Effector CD4-positive, alpha-beta T cell (primary cell): Measurements from ENCODE around the gene THADA.

Source experiments
- DNase-seq: peaks from one replicate; pipeline ENCODE4 v3.0.0-alpha.2; 2020

THADA gene

DNA sequence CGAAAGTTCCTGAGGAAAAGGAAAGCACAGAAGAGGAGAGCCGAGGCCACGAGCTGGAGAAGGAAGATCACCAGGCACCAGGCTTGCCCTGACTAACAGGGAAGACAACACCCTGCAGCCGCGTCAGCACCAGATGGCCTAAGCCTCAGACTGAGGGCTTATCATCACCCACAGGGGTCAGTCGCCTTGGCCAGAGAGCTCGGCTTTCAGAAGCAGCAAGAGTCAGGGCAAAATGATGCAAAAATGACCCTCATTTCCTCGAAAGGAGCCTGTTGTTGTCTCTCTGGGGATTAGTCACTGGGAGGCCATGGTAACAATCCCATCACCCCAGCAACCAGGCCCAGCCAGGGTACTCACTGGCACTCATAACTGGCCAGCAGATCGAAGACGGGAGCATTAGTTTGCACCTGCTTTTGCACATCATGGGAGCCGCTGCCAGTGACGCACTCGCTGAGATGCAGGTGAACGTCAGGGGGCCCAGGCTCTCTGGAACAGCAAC lies 326.7 kb downstream of the THADA start:
- DNase-seq: no peak

- DNase-seq: no peak
Measured at GRCh38 chr2:43268066-43268953, 327.5 kb downstream of the THADA start.

GRCh38 chr2:43267381-43267780 lies 328.5 kb downstream of the THADA start:
- no peak for DNase-seq

- no peak for DNase-seq
Measured at GRCh38 chr2:43266711-43267111, 329.1 kb downstream of the THADA start.

- no peak for DNase-seq
Measured at GRCh38 chr2:43265421-43265820, 330.4 kb downstream of the THADA start.

GRCh38 chr2:43265001-43265400 lies 330.8 kb downstream of the THADA start:
- no peak for DNase-seq

- no peak for DNase-seq
Measured at GRCh38 chr2:43262951-43263350, 332.9 kb downstream of the THADA start.

DNA sequence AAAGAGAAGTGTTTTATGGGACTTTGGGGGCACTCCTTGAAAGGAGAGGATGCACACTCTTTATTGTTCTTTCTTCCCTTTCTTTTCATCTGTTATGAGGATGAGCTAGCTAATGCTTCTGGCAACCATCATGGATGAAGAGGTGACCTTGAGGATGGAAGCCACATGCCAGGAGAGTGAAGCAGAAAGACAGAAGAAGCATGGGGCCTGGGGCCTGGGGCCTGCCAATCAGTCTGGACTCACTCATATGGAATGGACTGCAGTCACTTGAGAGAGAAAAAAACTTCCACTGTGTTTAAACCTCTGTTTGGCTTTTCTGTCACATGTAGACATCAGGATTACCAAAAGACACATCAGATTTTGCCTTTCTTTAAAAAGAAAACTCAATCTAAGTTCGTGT lies 333.6 kb downstream of the THADA start:
- DNase-seq: no peak

DNA sequence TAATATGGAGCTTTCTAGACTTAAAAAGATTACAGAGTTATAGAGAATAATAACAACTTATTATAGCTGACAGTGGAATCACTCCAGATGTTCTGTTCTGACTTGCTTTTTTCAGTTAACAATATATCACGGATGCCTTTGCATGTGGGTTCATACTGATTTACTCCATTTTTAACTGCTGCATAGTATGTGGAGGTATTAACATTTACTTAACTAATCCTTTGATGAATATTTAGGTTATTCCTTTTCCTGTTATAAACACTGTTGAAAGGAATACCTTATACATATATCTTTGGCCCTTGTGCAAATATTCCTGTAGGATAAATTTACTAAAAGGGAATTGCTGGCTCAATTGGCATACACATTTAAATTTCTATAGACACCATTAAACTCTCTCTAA lies 336.3 kb downstream of the THADA start:
- no peak for DNase-seq

GRCh38 chr2:43258547-43259156 lies 337.2 kb downstream of the THADA start:
- no peak for DNase-seq

- DNase-seq: no peak
Measured at GRCh38 chr2:43255296-43255910, 340.4 kb downstream of the THADA start.

- DNase-seq: no peak
Measured at GRCh38 chr2:43254331-43254730, 341.5 kb downstream of the THADA start.

DNA sequence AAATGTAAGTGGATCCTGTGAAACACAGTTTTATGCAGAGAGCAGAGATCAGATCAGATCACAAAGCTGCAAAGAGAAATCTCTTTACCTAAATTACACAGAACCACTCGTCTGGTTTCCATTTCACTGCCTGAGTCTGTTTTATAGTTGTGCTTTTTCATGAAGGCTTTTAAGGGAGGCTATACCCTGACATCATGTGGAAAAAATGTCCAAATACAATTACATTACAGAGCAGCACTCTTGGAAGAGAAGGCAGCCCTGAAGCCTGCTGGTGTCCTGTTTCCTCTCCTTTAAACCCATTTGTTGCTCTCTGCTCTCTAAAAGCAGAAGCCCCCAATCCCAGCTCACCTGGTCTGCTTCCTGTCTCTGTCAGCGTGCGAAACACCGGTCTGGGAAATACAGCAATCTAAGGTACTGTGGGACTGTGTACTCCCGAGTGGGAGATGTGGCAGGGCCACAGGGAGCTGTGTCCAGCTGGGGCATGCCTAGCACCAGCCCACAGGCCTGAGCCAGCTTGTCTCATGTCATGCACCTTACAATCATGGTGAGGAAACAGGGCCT lies 344.6 kb downstream of the THADA start:
- no peak for DNase-seq

GRCh38 chr2:43250015-43250414 lies 345.8 kb downstream of the THADA start:
- DNase-seq: no peak

DNA sequence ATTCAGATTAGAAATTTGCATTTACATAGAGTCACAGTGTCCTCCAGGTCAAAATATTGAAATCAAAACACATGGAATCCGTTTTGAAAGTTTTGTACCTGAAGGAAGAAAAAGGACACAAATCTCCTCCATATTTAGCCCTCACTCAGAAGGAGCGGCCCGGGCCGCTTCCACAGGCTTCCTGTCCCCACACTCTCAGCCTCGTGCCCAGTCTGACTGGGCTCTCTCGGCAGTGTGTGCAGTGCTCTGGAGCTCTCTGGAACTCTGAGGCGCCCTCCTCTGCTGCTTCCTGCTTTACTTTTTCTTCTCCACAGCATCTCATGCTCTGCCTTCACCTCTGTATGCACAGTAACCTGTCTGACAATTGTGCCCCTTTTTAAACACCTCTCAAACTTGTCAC lies 347.2 kb downstream of the THADA start:
- DNase-seq: no peak

- no peak for DNase-seq
Measured at GRCh38 chr2:43246641-43247040, 349.2 kb downstream of the THADA start.

DNA sequence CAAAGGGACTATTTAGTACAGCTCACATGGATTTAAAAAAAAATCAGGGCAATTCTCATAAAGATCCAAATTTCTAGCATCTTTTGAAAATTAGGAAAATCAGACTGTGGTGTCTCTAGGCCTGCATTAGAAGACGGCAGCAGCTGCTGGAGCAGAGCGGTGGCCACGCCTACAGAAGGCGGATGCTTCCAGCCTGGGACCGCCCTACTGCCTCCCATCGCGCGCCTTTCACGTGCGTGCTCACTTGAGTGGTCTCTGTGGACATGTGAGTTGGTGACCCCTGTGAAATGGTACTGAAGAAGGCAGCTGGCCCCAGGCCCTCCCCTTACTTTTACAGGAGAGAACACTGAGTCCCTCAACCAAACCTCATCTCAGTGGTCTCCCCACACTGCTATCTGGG lies 354.3 kb downstream of the THADA start:
- no peak for DNase-seq

DNA sequence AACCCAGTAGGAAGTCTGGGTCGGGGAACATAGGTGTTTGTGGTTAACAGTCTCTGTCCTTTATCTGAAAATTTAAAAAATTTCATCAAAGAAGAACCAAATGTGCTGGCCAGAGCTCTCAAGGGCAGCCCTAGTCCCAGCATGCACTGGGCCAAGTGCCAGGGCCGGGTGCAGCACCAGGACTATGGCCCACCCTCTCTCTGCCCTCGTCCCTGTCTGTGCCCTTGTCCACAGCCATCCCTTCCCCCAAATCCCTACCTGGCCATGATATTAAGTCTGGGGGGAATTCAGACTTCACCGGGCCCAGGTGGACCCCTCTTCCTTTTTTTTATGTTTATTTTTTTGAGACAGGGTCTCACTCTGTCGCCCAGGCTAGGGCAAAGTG lies 355.1 kb downstream of the THADA start:
- DNase-seq: no peak

- no peak for DNase-seq
Measured at GRCh38 chr2:43239981-43240765, 355.7 kb downstream of the THADA start.

DNA sequence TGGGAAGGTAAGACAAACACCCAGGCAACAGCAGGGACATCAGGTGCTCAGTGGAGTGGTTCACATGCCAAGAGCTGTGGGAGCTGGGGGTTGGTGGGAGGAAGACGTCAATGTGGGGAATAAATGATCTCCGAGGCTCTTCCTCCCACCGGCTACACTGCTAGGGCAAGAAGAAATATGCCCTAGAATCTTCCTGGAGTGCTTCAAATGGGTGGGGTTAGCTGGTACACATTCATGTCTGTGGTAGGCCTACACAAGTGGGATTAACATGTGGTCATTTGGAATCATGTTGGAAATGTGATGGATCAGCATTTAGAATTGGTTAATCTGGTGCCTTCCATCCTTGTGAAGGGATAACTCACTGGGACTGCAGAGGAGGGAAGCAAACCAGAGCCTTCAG lies 357.0 kb downstream of the THADA start:
- DNase-seq: no peak

DNA sequence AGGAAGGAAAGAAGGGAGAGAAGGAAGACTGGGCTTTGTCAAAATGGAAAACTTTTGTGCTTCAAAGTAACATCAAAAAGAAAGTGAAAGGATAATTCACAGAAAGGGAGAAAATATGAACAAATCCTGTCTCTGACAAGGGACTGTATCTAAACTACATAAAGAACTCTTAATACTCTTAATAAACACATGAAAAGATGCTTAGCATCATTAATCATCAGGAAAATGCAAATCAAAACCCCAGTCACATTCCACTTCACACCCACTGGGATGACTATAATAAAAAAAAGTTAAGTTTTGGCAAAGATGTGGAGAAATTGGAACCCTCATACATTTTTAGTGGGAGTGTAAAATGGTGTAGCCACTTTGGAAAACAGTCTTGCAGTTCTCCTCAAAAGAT lies 357.7 kb downstream of the THADA start:
- DNase-seq: no peak
